Stimulated activated CD4-positive, alpha-beta T cell treated with anti-CD3 and anti-CD28 coated beads, TNF-alpha, amount 100 ng/mL, for 48 hours (primary cell): ENCODE results near the gene TFAM.

ENCODE experiments used
- DNase-seq, 3 donors: peaks; one replicate each; pipeline ENCODE4 v3.0.0-alpha.2; 2020; ENCODE audit warnings: low read depth in 3 of 3

The TFAM gene

GRCh38 chr10:58433066-58433465 lies 47.9 kb downstream of the TFAM start:
- no peak for DNase-seq

DNA sequence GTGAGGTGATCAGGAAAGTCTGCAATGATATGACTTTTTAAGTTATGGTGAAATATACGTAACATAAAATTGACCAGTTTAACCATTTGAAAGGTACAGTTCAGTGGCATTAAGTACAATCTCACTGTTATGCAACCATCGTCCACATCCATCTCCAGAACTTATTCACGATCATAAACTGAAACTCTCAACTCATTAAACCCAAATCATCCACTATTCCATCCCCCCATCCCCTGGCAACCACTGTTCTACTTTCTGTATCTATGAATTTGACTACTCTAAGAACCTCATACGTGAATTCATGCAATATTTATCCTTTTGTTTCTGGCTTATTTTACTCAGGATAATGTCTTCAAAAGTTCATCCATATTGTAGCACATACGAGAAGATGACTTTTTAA lies 48.4 kb downstream of the TFAM start:
- no peak for DNase-seq

DNA sequence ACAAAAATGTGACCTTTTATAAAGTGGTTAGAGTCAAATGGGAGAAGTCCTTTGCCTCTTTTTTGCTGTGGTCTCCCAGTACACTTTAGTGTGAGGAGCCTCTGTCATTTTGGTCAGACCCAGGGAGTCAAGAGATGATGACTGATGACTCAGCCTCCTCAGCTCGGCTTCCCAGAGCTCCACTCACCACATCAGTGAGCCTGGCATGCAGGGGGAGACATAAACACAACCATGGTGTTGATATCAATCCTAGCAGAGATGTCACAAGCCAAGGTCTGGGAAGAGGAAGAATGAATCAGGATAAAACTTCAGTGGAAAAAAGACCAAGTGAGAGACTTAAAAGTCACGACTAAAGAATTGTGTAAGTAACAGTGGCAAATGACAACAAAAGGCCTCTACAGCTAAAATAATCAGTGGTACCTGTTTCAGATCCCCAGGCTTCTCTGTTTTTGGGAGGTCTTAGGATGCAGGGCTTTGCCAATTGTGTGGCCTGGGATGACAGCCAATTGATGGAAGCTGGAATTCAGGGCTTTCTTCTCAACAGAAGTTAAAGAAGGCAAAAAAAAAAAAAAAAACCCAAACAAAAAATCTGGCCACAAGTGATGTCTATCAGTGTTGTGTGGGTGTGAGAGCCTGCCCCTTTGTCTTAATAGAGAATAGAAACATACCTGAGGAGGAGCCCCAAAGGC lies 50.2 kb downstream of the TFAM start:
- DNase-seq: peak in 1 of 3 donors; percentile 8

DNA sequence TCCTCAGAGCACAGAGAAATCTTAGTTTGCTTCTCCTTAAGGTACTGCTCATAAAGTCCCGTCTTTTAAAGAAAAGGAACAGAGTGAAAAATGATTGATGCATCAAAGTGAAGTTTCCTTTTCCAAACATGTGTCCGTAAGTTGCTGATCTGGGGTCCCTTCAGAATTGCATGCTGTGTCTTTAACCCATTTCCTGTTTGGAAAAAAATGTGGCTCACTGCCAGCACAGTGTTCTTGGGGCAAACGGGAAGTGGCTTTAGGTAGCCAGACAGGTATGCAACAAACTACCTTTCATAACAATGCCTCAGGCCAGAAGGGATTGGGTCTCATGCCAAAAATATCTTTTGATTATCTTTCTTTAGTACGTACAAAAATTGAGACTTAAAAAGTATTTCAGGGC lies 50.9 kb downstream of the TFAM start:
- DNase-seq: no peak

GRCh38 chr10:58438340-58438871 lies 53.2 kb downstream of the TFAM start:
- DNase-seq: no peak

DNA sequence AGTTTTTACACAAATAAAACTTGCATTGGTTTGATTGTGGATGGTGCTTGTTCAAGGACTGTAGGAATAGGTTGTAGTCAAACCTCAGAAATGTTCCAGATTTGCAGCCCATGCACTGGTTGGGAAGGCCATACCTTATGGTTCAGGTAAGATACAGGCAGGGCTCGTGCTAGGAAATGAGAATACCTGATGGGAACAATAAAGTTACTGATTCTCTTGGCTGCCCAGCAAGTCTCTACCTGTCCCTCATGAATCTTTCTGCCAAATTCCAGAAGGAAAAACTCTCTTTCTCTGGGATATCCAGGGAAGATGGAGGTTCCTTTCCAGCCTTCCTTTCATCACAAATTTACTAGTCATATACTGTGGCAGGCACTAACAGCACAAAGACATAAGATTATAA lies 53.8 kb downstream of the TFAM start:
- no peak for DNase-seq

DNA sequence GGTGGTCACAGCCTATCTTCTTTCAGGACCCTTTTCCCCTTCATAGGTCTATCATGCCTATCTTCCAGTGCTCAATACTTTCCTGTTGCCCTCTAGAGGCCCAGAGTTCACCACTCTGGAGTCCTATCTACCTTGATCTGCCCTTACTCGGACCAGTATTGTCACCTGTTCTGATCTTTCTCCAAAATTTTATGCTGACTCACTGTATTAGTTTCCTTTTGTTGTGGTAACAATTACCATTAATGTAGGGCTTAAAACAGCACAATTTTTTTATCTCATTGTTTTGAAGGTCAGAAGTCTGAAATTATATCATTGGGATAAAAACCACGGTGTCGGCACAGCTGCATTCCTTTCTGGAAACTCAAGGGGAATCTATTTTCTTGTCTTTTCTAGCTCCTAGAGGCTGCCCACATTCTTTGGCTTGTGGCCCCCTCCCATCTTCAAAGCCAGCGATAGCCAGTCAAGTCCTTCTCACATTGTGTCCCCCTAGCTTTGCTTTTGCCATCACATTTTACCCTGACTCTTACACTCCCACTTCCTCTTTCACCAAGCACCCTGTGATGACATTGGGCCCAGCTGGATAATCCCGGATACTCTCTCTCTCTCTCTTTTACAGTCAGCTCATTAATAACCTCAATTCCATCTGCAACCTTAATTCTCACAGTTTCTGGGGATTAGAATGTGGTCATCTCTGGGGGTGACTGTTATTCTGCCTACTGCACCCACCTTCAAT lies 54.6 kb downstream of the TFAM start:
- DNase-seq: no peak

DNA sequence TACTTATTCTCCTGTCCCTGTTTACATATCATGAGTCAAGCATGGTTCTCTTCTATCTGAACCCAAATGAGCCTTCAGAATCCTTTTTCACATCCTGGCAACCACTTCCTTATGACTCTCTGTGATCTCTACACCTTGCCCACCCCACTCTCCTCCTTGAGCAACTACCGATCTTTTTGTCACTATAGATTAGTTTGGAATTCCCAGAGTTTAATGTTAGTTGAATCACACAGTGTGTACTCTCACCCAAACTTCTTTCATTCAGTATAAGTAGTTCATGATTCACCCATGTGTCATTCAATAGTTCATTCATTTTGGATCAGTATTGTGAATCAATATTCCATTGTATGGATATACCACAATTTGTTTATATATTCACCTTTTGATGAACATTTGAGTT lies 55.3 kb downstream of the TFAM start:
- no peak for DNase-seq

- no peak for DNase-seq
These were observed 59.1 kb downstream of the TFAM start for GRCh38 chr10:58444321-58444720.

DNA sequence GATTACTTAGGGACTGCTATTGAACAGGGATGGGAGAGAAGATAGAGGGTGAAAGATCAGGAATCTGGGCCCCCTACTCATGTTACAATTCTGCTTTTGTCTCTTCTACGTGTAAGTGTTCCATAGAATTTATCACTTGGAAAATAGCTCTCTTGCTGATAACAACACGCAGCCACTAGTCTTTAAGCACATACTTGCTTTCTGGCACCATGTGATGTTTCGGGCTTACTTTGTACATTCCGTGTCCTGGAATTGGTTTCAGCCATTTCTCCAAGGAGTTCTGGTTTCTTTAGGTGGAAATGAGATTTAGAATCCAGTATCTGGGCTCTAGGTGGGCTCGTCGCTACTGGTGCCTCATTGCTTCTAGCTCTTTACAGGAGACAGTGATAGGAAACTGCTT lies 59.7 kb downstream of the TFAM start:
- no peak for DNase-seq

- no peak for DNase-seq
These were observed 63.1 kb downstream of the TFAM start for GRCh38 chr10:58448121-58448935.
